Measurements from ENCODE around the gene FAM8A1.

GRCh38 chr6:17602888-17603287, 2.8 kb downstream of the FAM8A1 start:
- TF ChIP-seq CTCF (IDR thresholded peaks at IDR 0.05) (no peak), POLR2A (IDR thresholded peaks at IDR 0.05) (no peak)
